ENCODE data around the gene NEB. TPM values are rescaled to one million over a fixed set of nuclear protein-coding genes. Genes with fewer than 3 reads are reported as not detected.

The NEB gene
- total and polyA plus RNA-seq, 2 of the 4 experiments (the other 2 are of a cell fraction): under 0.01 TPM; not detected in 1

DNA sequence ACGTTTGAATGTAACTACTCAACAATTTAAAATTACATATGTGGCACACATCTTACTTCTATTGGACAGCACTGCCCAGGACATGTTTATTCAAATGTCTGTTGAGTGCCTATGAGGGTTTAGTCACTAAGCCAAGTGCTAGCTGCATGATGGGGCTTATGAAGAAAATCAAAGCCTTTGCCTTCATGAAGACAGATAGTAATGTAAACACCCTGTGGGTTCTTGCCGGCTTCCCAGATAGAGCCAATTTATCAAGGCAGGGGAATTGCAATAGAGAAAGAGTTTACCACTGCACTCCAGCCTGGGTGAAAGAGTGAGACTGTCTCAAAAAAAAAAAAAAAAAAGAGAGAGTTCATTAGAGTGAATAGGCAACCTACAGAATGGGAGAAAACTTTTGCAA is 43.7 kb upstream of the NEB start:
- TF ChIP-seq, protein P1, sequence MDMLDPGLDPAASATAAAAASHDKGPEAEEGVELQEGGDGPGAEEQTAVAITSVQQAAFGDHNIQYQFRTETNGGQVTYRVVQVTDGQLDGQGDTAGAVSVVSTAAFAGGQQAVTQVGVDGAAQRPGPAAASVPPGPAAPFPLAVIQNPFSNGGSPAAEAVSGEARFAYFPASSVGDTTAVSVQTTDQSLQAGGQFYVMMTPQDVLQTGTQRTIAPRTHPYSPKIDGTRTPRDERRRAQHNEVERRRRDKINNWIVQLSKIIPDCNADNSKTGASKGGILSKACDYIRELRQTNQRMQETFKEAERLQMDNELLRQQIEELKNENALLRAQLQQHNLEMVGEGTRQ (IDR thresholded peaks at IDR 0.05; ENCODE audit: low read depth, low read length): no peak
- TF ChIP-seq RCOR1 (IDR thresholded peaks at IDR 0.05; ENCODE audit: insufficient replicate concordance, low read length) (no peak), CEBPB (IDR thresholded peaks at IDR 0.05; ENCODE audit: low read depth, low read length) (no peak), FOS (IDR thresholded peaks at IDR 0.05; ENCODE audit: low read depth, low read length) (no peak), CHD1 (IDR thresholded peaks at IDR 0.05; ENCODE audit: low read depth, low read length) (no peak), MAZ (IDR thresholded peaks at IDR 0.05; ENCODE audit: borderline replicate concordance, low read depth, low read length) (no peak), NFE2L2 (IDR thresholded peaks at IDR 0.05; ENCODE audit: low read depth, low read length) (no peak), BHLHE40 (IDR thresholded peaks at IDR 0.05; ENCODE audit: low read depth, low read length) (no peak), MXI1 (IDR thresholded peaks at IDR 0.05; ENCODE audit: borderline replicate concordance, low read depth, low read length) (no peak), POLR2A (IDR thresholded peaks at IDR 0.05; ENCODE audit: low read depth, low read length) (no peak), MAFK (IDR thresholded peaks at IDR 0.05; ENCODE audit: low read depth, low read length) (no peak), RFX5 (IDR thresholded peaks at IDR 0.05; ENCODE audit: low read depth, low read length) (no peak), SMC3 (IDR thresholded peaks at IDR 0.05; ENCODE audit: low read depth, low read length) (no peak), RAD21 (IDR thresholded peaks at IDR 0.05; ENCODE audit: low read length) (no peak)
- TF ChIP-seq, protein P2, sequence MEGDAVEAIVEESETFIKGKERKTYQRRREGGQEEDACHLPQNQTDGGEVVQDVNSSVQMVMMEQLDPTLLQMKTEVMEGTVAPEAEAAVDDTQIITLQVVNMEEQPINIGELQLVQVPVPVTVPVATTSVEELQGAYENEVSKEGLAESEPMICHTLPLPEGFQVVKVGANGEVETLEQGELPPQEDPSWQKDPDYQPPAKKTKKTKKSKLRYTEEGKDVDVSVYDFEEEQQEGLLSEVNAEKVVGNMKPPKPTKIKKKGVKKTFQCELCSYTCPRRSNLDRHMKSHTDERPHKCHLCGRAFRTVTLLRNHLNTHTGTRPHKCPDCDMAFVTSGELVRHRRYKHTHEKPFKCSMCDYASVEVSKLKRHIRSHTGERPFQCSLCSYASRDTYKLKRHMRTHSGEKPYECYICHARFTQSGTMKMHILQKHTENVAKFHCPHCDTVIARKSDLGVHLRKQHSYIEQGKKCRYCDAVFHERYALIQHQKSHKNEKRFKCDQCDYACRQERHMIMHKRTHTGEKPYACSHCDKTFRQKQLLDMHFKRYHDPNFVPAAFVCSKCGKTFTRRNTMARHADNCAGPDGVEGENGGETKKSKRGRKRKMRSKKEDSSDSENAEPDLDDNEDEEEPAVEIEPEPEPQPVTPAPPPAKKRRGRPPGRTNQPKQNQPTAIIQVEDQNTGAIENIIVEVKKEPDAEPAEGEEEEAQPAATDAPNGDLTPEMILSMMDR (conservative IDR thresholded peaks at IDR 0.05; ENCODE audit: low read depth, low read length): no peak
- TF ChIP-seq, protein P3, sequence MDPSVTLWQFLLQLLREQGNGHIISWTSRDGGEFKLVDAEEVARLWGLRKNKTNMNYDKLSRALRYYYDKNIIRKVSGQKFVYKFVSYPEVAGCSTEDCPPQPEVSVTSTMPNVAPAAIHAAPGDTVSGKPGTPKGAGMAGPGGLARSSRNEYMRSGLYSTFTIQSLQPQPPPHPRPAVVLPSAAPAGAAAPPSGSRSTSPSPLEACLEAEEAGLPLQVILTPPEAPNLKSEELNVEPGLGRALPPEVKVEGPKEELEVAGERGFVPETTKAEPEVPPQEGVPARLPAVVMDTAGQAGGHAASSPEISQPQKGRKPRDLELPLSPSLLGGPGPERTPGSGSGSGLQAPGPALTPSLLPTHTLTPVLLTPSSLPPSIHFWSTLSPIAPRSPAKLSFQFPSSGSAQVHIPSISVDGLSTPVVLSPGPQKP (IDR thresholded peaks at IDR 0.05; ENCODE audit: borderline replicate concordance, low read depth, low read length): no peak
- H2BK5ac ChIP-seq (ENCODE audit: low read depth, low read length, poor library complexity, severe bottlenecking): no peak overlapping the region
- no peak overlapping the region for H3K18ac ChIP-seq (ENCODE audit: low read depth, low read length)
- H4K20me1 ChIP-seq (ENCODE audit: insufficient read depth, low read length): no peaks in the 10 kb centered on the region
- no TSS peak for BruUV-seq (replicated peaks)
- H3K4me1 ChIP-seq (ENCODE audit: control insufficient read depth, insufficient read depth, low read length): peaks cover 6% of the 10 kb centered on the region; the same call in 1 of the 2 replicates
- no peaks in the 10 kb centered on the region for H3K27me3 ChIP-seq (ENCODE audit: control insufficient read depth, insufficient read depth, low read length)
- in situ Hi-C loops (cut with MboI; ENCODE audit: low sequenced_read_pairs) (no loop called here), dilution Hi-C loops (cut with HindIII; ENCODE audit: low sequenced_read_pairs, unreplicated experiment) (no loop called here), intact Hi-C loops (cut with micrococcal nuclease) (no loop called here)
- CTCF ChIA-PET: no interaction called here
- POLR2A ChIA-PET (ENCODE audit: unreplicated experiment): no interaction called here
- no peak overlapping the region for H2AFZ ChIP-seq (replicated peaks; ENCODE audit: low read length, poor library complexity)
- no peak overlapping the region for H3K4ac ChIP-seq (ENCODE audit: low read depth, low read length)
- H2BK20ac ChIP-seq (ENCODE audit: low read depth, low read length): no peak overlapping the region
- H3K9ac ChIP-seq (ENCODE audit: low read depth, low read length): no peak overlapping the region
- no peak overlapping the region for H3K14ac ChIP-seq (replicated peaks; ENCODE audit: low read depth, low read length)
- H3K4me2 ChIP-seq (ENCODE audit: low read depth, low read length): no peak overlapping the region
- no peak overlapping the region for H4K91ac ChIP-seq (ENCODE audit: insufficient read depth, low read depth, low read length)
- no peak overlapping the region for H4K5ac ChIP-seq (ENCODE audit: low read depth, low read length)
- H4K8ac ChIP-seq (ENCODE audit: low read depth in 2 of 2, low read length in 2 of 2): no peak overlapping the region
- H2BK120ac ChIP-seq (ENCODE audit: low read depth, low read length): no peak overlapping the region
- H2BK15ac ChIP-seq (ENCODE audit: low read depth, low read length): no peak overlapping the region
- ATAC-seq (ENCODE audit: low read depth): no peak
- no peaks in the 10 kb centered on the region; the same call in 1 of the 2 replicates for H3K9me3 ChIP-seq (ENCODE audit: control insufficient read depth, insufficient read depth, low read length)
- peaks cover 10% of the 10 kb centered on the region for H3K36me3 ChIP-seq (ENCODE audit: control insufficient read depth, insufficient read depth, low read length)
- no peaks in the 10 kb centered on the region for H3K9me1 ChIP-seq (ENCODE audit: insufficient read depth, low read length)
- H3K4me3 ChIP-seq (ENCODE audit: insufficient read depth, low read depth, low read length): no peak overlapping the region
- H3K27ac ChIP-seq (ENCODE audit: insufficient read depth, low read length): no peak overlapping the region
- no peak overlapping the region for H3K23ac ChIP-seq (ENCODE audit: low read depth, low read length)
- peak; percentile 57 for DNase-seq
- H3K56ac ChIP-seq (ENCODE audit: extremely low read depth, insufficient read depth, low read length): no peak overlapping the region
- H2AK5ac ChIP-seq (ENCODE audit: low read depth, low read length): no peak overlapping the region
- no peaks in the 10 kb centered on the region for H3K79me1 ChIP-seq (ENCODE audit: low read depth in 1 of 2, low read length in 2 of 2)
- no peak overlapping the region for H2AK9ac ChIP-seq (replicated peaks; ENCODE audit: low read depth, low read length, poor library complexity)
- no CpG with 5 or more reads among the region's 2 CpGs for WGBS, 2 experiments (ENCODE audit: extremely low coverage in 2 of 2, insufficient read length in 1 of 2)

Data from IMR-90 (cell line).